ENCODE results near the gene SGMS2. TPM values are rescaled to one million over a fixed set of nuclear protein-coding genes. Genes with fewer than 3 reads are reported as not detected.

The SGMS2 gene
- total RNA-seq, 1 donor from 2014 or later, result 84.2 TPM

DNA sequence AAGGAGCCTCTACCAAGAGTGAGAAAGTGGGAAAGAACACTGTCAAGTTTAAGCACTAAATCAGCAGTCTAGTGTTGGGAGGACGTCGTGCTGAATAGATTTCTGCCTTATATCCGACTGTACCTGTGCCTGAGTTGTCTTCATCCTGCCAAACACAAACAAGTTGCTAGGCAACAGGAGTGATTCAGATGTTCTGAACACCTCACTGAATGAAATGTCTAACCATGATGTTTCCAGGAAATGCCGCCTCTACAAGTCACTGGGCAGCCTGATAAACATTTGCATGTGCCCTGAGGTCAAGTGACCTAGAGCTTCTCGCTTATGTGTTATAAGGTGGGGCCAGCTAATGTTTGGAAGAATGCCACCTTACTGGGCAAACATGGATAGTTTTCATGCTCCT lies 37.9 kb downstream of the SGMS2 start:
- peak; percentile 96 for DNase-seq (ENCODE audit: low read depth)

GRCh38 chr4:107863416-107863815 lies 38.7 kb downstream of the SGMS2 start:
- H3K4me3 ChIP-seq (ENCODE audit: low read depth, low read length), result no peak overlapping the region
- TF ChIP-seq CTCF (conservative IDR thresholded peaks at IDR 0.05; ENCODE audit: low read depth, low read length), result no peak
- no peak for DNase-seq (ENCODE audit: low read depth)

More for the DNA sequence above, 37.9 kb downstream of the SGMS2 start:
- no peak overlapping the region for H3K4me3 ChIP-seq (ENCODE audit: low read depth, low read length)
- TF ChIP-seq CTCF (conservative IDR thresholded peaks at IDR 0.05; ENCODE audit: low read depth, low read length), result no peak

DNA sequence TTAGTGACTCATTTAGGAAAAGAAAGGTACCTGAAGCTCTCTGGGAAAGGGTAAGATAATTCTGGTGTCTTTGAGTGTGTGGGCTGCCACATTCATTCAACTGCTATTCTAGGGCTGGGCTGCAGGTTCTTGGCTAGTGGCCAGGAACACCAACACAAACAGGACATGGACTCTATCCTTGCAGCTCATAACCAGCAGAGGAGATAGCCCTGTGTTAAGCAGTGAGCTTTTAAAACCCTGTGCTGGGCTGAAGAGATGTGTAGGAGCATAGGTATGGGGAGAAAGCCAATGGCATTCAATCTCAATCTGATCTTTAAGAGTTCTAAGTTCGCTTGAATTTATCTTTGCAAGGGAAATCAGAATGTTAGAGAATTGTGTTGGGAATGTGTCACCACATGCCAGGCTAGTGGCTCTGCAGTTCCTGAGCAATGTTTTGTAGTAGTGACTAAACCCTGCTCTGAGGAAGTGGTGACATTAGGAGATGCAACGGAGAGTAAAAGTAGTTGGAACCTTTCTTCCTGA lies 39.2 kb downstream of the SGMS2 start:
- H3K4me3 ChIP-seq (ENCODE audit: low read depth, low read length), result no peak overlapping the region
- no peak for TF ChIP-seq CTCF (conservative IDR thresholded peaks at IDR 0.05; ENCODE audit: low read depth, low read length)
- no peak for DNase-seq (ENCODE audit: low read depth)

DNA sequence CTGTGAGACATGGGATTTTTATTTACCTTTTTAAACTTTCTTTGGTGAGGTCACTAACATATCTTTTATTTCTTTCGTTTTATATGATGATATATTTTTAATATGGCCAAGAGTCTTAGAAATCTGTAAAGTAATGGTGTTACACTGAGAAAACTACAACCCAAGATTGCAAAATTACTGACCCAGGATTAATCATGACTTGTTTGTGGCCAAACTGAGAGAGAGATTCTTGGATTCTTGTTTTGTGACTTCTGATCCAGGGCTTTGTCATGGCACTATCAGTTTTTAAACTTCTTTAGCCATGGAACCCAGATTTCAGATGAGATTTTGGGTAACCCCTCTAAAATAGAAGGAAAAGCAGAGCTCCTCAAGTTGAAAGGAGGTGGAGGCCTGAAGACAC lies 42.0 kb downstream of the SGMS2 start:
- DNase-seq (ENCODE audit: low read depth), result no peak
- no peak for TF ChIP-seq CTCF (conservative IDR thresholded peaks at IDR 0.05; ENCODE audit: low read depth, low read length)
- H3K4me3 ChIP-seq (ENCODE audit: low read depth, low read length), result no peak overlapping the region

- TF ChIP-seq CTCF (conservative IDR thresholded peaks at IDR 0.05; ENCODE audit: low read depth, low read length), result no peak
- no peak overlapping the region for H3K4me3 ChIP-seq (ENCODE audit: low read depth, low read length)
Observed at GRCh38 chr4:107870236-107870635, 45.5 kb downstream of the SGMS2 start.

GRCh38 chr4:107870916-107871786 lies 46.4 kb downstream of the SGMS2 start:
- no peak for TF ChIP-seq CTCF (conservative IDR thresholded peaks at IDR 0.05; ENCODE audit: low read depth, low read length)
- no peak for DNase-seq (ENCODE audit: low read depth)
- H3K4me3 ChIP-seq (ENCODE audit: low read depth, low read length), result no peak overlapping the region

More at GRCh38 chr4:107870236-107870635, 45.5 kb downstream of the SGMS2 start:
- no peak for DNase-seq (ENCODE audit: low read depth)
